HUDEP-2 (cell line): ENCODE measurements around the gene ZSWIM6.

ENCODE experiments used
- DNase-seq, 76 experiments: peaks; one replicate each; lab custom pipeline; 2025; ENCODE audit not compliant: unreplicated experiment in 76 of 76; lab: John Stamatoyannopoulos, UW

ZSWIM6 gene

GRCh38 chr5:61331407-61332357, at the start of gene ZSWIM6:
ZSWIM6 (plus strand) TSS chr5:61332258; CDS start chr5:61332273, 15 bp downstream.
- peak; percentile 42 to 98 (median 94) for DNase-seq

DNA sequence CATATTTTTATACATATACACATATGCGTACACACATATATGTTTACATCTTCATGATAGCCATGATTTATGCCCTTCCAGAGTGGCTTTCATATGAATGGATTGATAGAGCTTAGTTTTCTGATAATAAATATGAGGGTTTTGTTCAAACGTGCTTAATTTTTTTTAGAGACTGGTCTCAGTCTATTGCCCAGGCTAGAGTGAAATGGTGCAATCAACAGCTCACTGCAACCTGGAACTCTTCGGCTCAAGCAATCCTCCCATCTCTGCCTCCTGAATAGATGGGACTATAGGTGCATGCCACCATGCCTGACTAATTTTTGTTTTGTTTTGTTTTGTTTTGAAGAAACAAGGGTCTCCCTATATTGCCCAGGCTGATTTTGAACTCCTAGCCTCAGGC, 48.6 kb upstream of the ZSWIM6 start:
- no peak for DNase-seq

DNA sequence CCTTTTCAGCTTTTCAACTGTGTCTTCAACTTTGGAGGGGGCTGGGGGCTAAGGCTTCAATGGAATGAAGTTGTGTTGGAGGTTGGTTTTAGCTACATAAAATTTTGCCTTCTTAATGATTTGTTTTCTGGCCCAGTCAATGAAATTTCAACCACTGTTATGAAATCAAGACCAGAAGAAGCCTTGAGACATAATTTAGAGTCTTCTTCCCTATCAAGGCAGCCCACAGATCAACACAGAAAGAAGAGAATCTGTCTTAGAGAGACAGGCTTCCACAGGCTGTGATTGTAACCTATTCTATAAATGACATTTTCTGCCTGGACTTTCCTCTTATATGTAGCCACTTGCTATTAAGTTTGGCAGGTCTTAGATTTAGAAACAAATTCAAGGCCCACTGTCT, 46.5 kb upstream of the ZSWIM6 start:
- no peak for DNase-seq

DNA sequence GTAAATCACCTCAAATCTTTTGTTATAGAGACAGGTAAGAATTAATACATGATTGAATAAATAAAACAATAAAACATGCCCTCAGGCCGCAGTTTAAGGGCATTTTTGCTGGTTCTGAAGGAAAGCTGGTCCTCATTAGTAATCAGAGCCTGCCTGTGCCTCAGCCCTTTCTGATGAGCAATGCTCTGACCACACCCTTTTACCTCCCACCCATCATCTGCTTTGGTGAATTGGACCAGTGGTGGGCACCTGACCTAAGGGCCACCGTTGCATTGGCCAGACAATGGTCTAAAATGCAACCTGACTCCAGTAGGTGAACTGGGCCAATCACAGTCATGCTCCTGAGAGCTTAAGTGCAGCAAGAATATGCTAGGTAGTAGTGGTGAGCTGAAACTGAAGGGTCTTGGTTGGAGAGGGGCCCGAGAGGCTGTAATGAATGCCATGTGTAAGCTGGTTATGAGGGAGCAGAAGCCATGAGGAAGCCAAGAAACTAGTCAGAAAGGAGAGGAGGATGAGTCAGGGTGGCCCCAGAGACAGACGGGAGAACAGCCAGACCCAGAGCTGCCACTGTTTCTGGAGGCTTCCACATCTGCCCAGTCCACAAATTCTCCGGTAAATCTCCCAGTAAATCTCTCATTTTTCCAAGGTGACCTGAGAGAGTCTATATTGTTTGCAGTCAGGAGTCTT, 45.5 kb upstream of the ZSWIM6 start:
- no peak for DNase-seq

DNA sequence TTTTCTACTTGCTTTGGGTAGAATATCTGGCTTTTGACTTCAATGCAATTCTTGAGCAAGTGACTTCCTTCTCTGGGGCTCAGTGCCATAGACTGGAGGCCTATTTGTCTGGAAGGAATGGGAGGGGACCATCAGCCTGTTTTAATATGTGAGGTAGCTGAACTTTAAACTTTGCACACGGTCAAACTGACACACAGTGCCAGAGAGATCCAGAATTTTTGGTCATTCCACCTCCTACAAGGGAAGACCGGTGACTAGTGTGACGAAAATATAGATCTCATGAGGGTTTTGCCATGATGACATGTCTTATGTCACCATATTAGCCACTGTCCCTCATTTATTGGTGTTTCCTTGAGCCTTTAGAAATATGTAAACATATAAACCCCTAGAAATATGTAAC, 44.6 kb upstream of the ZSWIM6 start:
- no peak for DNase-seq

- no peak for DNase-seq
Observed at GRCh38 chr5:61289241-61289640, 42.8 kb upstream of the ZSWIM6 start.

DNA sequence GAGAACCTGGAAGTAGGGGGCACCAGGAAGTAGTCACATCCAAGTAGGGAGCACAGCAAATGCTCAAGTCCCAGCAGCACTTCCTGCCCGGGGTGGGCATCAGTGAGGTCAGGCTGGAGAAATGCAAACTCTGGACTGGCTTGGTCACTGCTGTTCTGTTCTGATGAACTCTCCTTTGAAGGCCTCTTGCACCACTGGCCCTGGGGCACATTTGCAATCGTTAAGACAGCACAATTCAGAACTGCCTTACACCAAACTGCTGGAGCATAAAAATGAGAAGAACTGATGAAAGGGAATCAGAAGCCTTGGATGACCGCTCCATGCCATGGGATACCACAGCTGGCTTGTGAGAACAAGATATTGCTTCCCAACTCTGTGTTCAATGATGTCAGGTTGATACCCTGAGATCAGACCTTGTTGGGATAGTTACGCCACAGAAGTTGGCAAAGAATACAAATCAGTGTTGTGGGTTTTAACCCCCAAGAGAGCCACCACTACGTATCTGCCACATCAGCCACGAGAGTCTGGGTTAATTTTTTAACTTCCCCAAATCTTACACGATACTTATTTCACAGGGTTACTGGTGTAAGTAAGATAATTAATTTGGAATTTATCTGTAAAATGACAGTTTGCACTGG, 42.3 kb upstream of the ZSWIM6 start:
- DNase-seq = no peak

DNA sequence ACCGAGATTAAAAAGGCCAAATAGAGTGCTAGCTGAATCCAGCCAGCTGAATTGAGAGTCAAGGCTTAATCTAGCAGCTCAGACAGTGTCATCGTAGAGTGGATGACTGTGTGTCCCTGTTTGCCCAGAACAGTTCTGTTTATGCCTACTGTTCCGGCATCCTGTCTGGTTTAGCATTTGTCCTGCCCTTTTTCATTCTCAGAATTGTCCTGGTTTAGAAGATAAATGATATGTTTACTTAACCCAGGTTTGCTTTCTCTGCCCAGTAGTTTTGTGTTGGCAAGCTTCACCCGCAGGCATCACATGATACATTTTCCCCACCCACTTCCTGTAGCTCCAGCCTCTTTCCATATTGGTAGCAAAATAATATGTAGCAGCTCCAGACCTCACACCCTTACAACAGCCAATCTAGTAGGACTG, 41.3 kb upstream of the ZSWIM6 start:
- DNase-seq = no peak

- no peak for DNase-seq
Observed at GRCh38 chr5:61292062-61292657, 39.9 kb upstream of the ZSWIM6 start.

DNA sequence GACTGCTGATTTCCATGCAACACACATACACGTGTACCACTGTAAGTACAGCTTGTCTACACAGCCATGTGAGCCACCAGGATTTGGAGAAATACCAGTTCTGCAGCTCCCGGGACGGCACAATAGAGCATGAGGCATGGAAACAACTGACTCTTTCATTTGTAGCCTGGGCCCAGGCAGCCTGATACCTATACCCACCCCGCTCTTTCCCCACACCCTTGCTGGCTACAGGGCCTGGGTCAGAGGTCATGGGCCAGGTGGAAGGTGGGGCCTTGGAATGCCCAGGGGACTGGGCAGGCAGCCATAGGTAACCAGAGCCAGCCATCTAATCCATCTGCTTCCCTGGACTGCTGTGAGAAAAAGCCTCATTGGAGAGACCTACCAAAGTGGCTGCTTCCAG, 39.0 kb upstream of the ZSWIM6 start:
- no peak for DNase-seq

- DNase-seq = no peak
Observed at GRCh38 chr5:61293873-61294272, 38.2 kb upstream of the ZSWIM6 start.

DNA sequence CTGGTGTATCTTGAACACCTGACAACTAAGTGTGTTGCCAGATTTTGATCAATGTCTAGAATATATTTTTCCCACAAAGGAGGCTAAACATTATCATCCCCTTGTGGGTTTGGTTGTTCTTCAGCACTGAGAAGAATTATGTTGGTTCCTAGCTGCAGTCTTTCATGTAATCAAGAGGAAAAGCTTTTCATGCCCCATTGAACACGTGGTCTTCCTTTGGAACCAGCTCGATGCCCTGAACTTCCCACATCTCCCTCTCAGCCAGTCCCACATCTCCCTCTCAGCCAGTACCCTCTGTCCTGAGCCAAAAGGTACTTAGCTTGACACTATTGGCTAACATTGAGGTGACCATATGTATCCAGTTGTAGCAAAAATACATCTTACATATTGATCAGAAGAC, 36.7 kb upstream of the ZSWIM6 start:
- DNase-seq = no peak

- no peak for DNase-seq
Observed at GRCh38 chr5:61298066-61298465, 34.0 kb upstream of the ZSWIM6 start.

DNA sequence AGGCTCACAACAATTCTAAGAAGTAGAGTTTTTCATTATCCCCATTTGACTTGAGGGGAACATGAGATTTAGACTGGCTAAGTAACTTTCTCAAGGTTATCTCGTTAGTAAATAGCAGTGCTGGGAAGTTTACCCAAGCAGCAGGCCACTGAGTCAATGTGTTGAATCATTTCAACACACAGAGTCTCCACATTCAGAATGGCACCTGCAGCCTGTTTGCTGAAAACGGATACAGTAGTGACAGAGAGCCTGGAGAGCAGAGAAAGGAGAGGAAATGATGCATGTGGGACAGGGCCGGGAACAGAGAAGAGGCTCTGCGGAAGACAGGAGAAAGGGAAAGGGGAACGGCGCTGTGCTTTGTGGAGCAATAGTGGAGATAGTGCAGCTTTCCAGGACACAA, 33.5 kb upstream of the ZSWIM6 start:
- no peak for DNase-seq

GRCh38 chr5:61299261-61299681, 32.8 kb upstream of the ZSWIM6 start:
- no peak for DNase-seq

- no peak for DNase-seq
Observed at GRCh38 chr5:61301341-61302199, 30.5 kb upstream of the ZSWIM6 start.

- DNase-seq = no peak
Observed at GRCh38 chr5:61302200-61302563, 29.9 kb upstream of the ZSWIM6 start.

- DNase-seq = no peak
Observed at GRCh38 chr5:61303346-61303745, 28.7 kb upstream of the ZSWIM6 start.

DNA sequence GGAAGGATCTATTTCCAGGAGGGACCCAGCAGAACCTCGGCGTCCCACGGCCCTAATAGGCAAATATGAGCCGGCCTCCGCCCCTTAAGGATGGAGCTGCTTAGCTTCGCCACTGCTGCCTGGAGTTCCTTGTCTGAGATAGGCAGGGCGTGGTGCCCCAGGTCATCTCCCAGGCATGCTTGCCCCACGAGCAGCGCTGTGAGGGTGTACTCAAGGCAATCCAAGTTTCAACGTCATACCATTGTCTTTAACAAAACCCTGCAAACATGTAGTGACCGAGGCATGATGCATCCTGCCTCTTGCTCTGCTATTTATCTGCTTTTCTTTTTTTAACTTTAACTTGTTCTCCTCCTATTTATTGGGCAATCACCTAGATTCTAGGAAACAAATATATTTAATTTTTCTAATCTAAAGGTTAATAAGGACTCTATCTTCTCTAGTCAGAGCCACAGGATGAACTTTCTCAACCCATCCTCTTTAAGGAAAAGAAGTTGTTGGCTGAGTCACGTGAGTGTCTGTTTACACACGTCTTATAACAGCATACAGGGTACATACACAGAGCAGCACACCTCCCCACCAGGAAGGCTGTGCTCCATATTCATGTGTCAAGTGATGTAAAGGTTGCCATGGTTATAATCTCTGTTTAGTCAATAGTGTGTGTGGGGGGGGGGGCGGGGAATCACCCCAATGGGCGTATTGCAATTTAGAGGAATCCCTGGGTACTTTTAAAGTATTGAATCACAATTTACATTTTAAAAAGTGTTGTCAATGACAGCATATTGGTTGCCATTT, 27.3 kb upstream of the ZSWIM6 start:
- DNase-seq = no peak
